22Rv1 (cell line): ENCODE measurements around the gene ZSCAN30.

Experiments
- H3K27ac ChIP-seq: fragments of 450-650 bp; 2 replicates; pipeline ENCODE4 v1.5.1; 2017
- ZFX ChIP-seq: fragments of 450-650 bp; IDR thresholded peaks from 2 replicates; pipeline ENCODE4 v1.6.1; 2017; ENCODE audit warnings: antibody characterized with exemption, borderline replicate concordance
- TF ChIP-seq, protein P1 (sequence below): fragments of 450-650 bp; IDR thresholded peaks from 2 replicates; pipeline ENCODE4 v1.5.1; 2017; ENCODE audit warnings: mild to moderate bottlenecking

The ZSCAN30 gene

DNA sequence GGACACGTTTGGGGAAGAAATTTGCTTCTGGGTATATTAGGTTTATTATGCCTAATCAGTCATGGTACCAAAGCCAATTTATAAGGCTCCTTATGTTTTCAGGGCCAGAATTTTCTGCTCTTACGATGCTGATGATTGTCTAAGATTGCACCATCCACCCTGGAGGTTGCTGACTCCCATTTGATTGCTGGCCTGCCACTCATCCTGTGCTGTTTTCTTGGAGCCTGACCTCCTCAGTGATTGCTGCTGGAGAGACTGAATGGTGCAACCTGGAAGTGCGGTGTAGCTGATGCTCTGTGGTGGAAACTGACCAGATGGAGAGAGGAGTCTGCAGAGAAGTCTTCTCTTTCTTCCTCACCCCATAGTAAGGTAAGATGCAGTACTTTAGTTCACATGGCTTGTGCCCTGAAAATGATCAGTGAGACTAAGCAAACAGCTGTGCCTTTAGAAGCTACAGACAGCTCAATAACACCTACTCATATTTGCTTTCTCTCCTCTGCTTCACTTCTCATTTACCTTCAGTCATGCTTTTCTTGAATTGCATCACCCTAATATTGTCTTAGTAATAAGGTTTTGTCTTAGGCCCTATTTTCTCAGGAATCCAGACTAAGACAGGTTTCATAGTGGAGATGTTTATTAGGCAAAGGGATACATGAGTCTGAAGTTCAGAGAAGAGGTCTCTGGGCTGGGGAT lies 36.8 kb upstream of the ZSCAN30 start:
- TF ChIP-seq, protein P1, sequence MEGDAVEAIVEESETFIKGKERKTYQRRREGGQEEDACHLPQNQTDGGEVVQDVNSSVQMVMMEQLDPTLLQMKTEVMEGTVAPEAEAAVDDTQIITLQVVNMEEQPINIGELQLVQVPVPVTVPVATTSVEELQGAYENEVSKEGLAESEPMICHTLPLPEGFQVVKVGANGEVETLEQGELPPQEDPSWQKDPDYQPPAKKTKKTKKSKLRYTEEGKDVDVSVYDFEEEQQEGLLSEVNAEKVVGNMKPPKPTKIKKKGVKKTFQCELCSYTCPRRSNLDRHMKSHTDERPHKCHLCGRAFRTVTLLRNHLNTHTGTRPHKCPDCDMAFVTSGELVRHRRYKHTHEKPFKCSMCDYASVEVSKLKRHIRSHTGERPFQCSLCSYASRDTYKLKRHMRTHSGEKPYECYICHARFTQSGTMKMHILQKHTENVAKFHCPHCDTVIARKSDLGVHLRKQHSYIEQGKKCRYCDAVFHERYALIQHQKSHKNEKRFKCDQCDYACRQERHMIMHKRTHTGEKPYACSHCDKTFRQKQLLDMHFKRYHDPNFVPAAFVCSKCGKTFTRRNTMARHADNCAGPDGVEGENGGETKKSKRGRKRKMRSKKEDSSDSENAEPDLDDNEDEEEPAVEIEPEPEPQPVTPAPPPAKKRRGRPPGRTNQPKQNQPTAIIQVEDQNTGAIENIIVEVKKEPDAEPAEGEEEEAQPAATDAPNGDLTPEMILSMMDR = no peak
- TF ChIP-seq ZFX = no peak
- no peak overlapping the region for H3K27ac ChIP-seq

DNA sequence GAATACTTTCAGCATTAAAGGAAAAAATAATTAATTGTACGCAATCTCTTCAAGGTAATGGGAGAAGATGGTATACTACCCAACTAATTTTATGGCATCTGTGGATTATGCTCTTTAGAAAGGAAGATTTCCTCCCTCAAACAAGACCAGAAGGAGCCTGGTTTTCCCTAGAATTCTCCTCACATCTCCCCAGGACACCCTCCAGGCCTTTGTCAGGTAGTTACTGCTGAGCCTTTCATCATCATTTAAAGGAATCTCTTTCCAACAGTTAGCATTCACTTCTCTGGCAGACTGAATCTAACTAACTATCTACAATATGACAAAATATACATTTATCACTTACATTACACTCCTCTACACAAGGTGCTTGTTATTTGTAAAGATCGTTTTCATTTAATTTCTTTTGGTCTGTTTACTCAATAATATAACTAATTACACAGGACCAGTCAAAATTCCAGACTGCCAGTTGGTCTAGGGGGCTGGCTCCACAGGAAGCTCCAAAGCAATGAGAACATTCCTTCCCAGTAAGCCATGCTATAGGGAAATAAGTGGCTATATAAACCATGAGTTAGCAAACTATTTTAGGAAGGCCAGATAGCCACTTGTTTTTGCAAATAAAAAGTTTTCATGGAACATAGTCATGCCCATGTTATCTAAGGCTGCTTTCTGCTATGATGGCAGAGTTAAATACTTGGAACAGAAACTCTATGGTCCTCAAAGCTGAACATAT lies 35.1 kb upstream of the ZSCAN30 start:
- TF ChIP-seq, protein P1 = no peak
- no peak for TF ChIP-seq ZFX
- no peak overlapping the region for H3K27ac ChIP-seq

DNA sequence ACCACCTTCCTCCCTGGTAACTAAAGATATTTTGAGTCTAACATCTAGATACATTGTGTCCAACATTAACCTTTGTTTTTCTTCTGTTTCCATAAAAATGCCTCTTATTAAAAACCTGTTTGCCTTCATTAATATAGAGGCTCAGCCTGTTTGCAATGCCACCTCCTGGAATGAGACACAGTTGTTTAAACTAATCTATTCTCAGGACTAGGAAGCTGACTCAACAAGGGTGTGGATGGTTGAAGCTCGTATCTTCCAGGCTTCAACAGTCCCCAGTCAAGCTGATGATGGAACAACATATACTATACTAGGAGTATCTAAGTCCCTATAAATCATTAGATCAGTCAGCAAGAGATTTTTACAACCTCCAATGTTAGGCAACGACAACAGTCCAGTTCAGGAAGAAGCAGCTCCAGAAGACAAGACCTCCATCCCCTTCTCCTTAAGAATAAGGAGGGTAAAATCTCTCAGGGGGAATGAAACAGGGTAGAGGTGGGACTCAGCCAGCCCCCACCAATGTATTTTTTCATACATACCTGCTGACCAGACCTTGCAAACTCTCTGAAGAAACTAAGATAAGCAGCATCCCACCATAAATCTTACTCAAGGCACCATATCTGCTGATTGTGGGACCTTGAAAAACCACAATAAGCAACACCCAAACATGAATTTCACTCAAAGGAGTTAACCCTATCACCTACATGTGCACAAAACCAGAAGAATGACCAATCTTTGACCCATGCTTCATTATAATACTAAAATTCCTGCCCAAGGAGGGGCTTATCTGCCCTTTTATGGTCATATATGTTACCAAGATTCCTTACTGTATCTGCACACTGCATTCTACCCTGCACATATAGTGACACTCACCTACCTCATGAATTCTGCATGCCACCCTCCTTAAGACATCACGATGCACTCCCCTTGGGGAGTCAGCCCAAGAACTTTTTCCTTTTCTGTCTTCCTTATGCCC lies 32.7 kb upstream of the ZSCAN30 start:
- TF ChIP-seq, protein P1 = no peak
- H3K27ac ChIP-seq = no peak overlapping the region

- no peak overlapping the region for H3K27ac ChIP-seq
- no peak for TF ChIP-seq ZFX
- TF ChIP-seq, protein P1 = no peak
Measured at GRCh38 chr18:35311496-35311895, 21.5 kb upstream of the ZSCAN30 start.

DNA sequence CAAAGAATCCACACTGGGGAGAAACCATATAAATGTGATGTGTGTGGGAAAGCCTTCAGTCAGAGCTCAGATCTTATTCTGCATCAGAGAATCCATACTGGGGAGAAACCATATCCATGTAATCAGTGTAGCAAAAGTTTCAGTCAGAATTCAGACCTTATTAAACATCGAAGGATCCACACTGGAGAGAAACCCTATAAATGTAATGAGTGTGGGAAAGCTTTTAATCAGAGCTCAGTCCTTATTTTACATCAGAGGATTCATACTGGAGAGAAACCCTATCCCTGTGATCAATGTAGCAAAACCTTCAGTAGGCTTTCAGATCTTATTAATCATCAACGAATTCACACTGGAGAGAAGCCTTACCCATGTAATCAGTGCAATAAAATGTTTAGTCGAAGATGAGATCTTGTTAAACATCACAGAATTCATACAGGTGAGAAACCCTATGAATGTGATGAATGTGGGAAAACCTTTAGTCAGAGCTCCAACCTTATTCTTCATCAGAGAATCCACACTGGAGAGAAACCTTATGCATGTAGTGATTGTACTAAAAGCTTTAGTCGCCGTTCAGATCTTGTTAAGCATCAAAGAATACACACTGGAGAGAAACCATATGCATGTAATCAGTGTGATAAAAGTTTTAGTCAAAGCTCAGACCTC lies 16.7 kb upstream of the ZSCAN30 start:
- no peak overlapping the region for H3K27ac ChIP-seq
- no peak for TF ChIP-seq ZFX
- TF ChIP-seq, protein P1 = no peak

- TF ChIP-seq, protein P1 = no peak
- no peak for TF ChIP-seq ZFX
- H3K27ac ChIP-seq = no peak overlapping the region
Measured at GRCh38 chr18:35303610-35304009, 13.6 kb upstream of the ZSCAN30 start.
